Measurements from ENCODE around the gene CSKMT. TPM values are rescaled to one million over a fixed set of nuclear protein-coding genes. Genes with fewer than 3 reads are reported as not detected.

CSKMT gene
- total and polyA plus RNA-seq, 8 donors: 5.1 to 21.8 (median 6.5) TPM

DNA sequence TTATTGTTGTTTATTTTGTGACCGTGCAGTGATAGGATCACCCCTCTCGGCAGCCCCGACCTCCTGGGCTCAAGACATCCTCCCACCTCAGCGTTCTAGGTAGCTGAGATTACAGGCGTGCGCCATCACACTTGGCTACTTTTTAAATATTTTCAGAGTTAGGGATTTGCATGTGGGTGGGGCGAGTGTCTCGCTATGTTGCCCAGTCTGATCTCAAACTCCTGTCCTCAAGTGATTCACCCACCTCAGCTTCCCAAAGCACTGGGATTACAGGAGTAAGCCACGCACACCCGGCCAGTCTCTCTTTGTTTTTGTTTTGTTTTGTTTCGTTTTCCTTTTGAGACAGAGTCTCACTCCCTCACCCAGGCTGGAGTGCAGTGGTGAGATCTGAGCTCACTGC lies 10.8 kb upstream of the CSKMT start:
- no peaks in the 10 kb centered on the region for H3K9me3 ChIP-seq
- H3K4me1 ChIP-seq: peaks cover 5 to 17% of the 10 kb centered on the region in 2 donors
- ATAC-seq (no peak), DNase-seq (no peak)
- no peak overlapping the region for H3K4me3 ChIP-seq
- no peak overlapping the region for H3K27ac ChIP-seq
- intact Hi-C loops (cut with DNase I): no loop called here
- TF ChIP-seq, protein P1, sequence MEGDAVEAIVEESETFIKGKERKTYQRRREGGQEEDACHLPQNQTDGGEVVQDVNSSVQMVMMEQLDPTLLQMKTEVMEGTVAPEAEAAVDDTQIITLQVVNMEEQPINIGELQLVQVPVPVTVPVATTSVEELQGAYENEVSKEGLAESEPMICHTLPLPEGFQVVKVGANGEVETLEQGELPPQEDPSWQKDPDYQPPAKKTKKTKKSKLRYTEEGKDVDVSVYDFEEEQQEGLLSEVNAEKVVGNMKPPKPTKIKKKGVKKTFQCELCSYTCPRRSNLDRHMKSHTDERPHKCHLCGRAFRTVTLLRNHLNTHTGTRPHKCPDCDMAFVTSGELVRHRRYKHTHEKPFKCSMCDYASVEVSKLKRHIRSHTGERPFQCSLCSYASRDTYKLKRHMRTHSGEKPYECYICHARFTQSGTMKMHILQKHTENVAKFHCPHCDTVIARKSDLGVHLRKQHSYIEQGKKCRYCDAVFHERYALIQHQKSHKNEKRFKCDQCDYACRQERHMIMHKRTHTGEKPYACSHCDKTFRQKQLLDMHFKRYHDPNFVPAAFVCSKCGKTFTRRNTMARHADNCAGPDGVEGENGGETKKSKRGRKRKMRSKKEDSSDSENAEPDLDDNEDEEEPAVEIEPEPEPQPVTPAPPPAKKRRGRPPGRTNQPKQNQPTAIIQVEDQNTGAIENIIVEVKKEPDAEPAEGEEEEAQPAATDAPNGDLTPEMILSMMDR (IDR thresholded peaks at IDR 0.05): no peak
- no peaks in the 10 kb centered on the region for H3K27me3 ChIP-seq
- H3K36me3 ChIP-seq: peaks cover 0 to 12% of the 10 kb centered on the region in 2 donors

DNA sequence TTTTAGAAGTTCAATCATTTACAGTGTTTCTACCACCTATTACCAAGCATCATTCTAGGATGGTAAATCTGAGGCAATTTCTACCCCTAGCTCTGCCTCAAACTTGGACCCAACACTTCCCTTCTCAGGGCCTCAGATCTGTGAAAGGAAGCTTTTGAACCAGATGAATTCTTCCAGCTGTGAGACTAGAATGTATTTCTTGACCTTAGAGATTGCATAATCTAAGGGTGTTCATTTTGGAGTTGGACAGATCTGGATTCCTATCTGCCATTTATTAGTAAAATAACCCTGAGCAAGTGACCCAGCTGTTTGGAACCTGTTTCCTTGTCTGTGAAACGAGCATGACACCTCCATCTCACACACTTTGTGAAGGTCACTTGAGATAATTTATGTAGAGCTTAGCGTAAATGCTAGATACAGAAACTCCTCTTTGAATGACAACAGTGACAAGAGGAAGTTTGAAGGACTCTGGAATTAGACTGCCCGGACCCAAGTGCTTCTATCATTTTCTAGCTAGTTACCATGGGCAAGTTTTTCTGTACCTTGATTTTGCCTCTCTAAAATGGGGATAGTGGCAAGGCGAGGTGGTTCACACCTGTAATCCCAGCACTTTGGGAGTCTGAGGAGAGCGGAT lies 8.2 kb upstream of the CSKMT start:
- Histone ChIP-seq H3K9me3 (no peaks in the 10 kb centered on the region), H3K36me3 (peaks cover 0 to 13% of the 10 kb centered on the region in 2 donors), H3K27ac (no peak overlapping the region), H3K4me1 (peaks cover 2 to 8% of the 10 kb centered on the region in 2 donors), H3K27me3 (no peaks in the 10 kb centered on the region), H3K4me3 (no peak overlapping the region)
- TF ChIP-seq, protein P1 (IDR thresholded peaks at IDR 0.05): no peak
- DNase-seq: peak in 1 of 4 donors; percentile 23
- no peak for ATAC-seq
- intact Hi-C loops (cut with DNase I): no loop called here

DNA sequence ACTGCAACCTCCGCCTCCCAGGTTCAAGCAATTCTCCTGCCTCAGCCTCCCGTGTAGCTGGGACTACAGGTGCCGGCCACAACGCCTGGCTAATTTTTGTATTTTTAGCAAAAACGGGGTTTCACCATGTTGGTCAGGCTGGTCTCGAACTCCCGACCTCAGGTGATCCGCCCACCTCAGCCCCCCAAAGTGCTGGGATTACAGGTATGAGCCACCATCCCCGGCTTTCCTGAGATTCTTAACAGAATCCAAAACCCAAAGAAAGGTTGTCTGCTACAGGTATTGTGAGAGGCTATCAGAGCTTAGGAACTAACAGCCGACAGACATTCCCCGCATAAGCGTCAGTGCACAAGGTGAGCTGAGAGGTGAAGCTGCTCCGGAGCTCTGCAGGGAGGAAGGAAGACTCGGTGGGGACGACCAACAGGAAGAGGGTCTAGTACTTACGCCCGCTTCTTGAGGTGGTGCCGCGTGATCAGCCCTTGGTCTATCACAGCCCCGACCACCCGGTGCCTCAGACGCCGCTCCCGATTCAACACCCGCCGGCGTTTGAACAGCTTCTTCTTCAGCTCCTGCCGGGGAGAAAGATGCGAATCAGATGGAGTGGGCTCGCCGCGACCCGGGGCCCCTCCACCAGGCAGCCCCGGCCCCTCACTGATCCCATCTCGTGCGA lies 572 bp upstream of the CSKMT start:
- Histone ChIP-seq H3K9me3 (no peaks in the 10 kb centered on the region), H3K4me1 (peaks cover 14 to 52% of the 10 kb centered on the region in 2 donors), H3K27ac (peak overlapping the region; percentile 89 to 94), H3K4me3 (peak overlapping the region; percentile 86 to 90), H3K36me3 (peaks cover 0 to 42% of the 10 kb centered on the region in 2 donors), H3K27me3 (no peaks in the 10 kb centered on the region)
- peak in 3 of 4 donors; percentile 28 to 60 (median 56) for DNase-seq
- TF ChIP-seq, protein P1 (IDR thresholded peaks at IDR 0.05): no peak
- ATAC-seq: peak; percentile 59
- intact Hi-C loops (cut with DNase I): no loop called here

DNA sequence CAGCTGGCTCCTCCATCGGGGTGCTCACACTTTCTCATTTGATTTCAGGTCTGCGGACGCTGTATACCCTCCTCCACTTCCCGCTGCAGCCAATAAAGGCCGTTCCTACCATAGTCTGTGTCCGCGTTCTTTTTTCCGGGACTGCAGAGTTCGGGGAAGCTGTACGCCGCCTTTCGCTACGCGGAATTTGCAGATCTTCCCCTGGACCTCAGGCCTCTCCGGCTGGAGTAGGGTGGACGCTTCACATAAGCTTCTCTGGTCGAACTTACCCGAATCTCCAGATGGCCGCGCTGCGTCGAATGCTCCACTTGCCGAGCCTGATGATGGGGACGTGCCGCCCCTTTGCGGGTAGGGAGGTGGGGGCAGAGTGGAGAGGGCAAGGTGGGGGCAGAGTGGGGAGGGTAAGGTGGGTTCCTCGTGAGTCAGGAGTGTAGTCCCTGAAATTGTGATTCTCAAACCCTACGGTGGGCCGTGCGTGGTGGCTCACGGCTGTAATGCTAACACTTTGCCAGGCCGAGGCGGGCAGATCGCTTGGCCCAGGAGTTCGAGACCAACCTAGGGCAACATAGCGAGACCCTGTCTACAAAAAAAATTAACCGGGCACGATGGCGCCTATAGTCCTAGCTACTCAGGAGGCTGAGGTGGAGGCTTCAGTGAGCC lies 617 bp downstream of the CSKMT start:
- Histone ChIP-seq H3K27me3 (no peaks in the 10 kb centered on the region), H3K27ac (peak overlapping the region; percentile 89 to 94), H3K4me1 (peaks cover 20 to 64% of the 10 kb centered on the region in 2 donors), H3K4me3 (peak overlapping the region; percentile 86 to 90), H3K9me3 (no peaks in the 10 kb centered on the region), H3K36me3 (peaks cover 0 to 40% of the 10 kb centered on the region in 2 donors)
- ATAC-seq: peak; percentile 53
- intact Hi-C loops (cut with DNase I): no loop called here
- DNase-seq: peak in 2 of 4 donors; percentile 53 to 83
- TF ChIP-seq, protein P1 (IDR thresholded peaks at IDR 0.05): no peak
